ENCODE results near the gene FARS2.
"Not testable (repeated sequence)": the region's sequence is repeated elsewhere in the genome, so short reads cannot be mapped to it uniquely, and the experiment has no call there.

Gene FARS2

DNA sequence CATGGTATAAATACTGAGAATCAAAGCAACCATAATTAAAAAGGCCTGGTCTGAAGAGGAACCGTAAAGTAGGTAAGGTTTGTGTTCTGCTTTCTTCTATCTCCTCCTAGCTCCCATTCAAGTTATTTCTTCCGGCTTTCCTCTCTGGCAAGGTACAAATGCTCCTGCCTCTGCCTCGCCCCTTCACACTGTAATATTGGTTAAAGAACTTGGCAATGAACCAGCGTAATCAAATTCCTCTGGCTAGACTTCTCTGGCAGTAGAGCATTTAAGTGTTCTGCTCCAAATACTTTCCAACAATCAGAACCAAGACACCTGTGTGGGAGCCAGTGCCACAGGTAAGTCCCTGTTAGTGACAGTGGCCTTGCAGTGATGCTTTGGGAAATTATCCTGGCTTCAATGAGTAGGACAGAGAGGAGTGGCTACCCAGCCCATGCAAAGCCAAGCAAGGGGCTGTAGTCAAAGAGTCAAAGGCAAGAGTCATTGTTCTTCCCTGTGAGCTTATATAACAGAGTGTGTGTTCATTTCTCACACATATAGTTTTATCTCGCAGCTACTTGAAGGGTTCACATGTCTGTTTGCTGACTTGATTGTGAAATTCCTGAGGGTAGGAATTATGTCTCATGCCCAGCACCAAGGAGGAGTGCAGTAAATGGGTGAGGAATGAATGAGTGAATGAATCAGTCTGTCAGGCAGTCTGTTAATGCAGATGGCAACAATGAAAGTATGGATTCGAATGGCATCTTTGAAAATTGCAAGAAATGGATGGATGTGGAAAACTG, 416.1 kb downstream of the FARS2 start:
- Histone ChIP-seq H3K4me1 (ENCODE audit: control extremely low read depth in 1 of 4, control insufficient read depth in 4 of 4, insufficient read depth in 4 of 4, low read length in 3 of 4) (peaks cover 0 to 11% (median 5%) of the 10 kb centered on the region in 4 experiments), H3K27ac (ENCODE audit: insufficient read depth in 1 of 2, low read depth in 1 of 2, low read length in 2 of 2, poor library complexity in 1 of 2, severe bottlenecking in 2 of 2) (no peak overlapping the region), H3K36me3 (ENCODE audit: control insufficient read depth in 4 of 4, insufficient read depth in 4 of 4, low read length in 3 of 4) (no peaks in the 10 kb centered on the region), H3K27me3 (replicated peaks in 2 of 5; ENCODE audit: control insufficient read depth in 4 of 5, insufficient read depth in 5 of 5, low read length in 4 of 5) (no peaks in the 10 kb centered on the region), H3K9me3 (ENCODE audit: control extremely low read depth in 1 of 5, control insufficient read depth in 4 of 5, insufficient read depth in 2 of 5, low read depth in 1 of 5, low read length in 4 of 5) (no peaks in the 10 kb centered on the region), H3K4me3 (ENCODE audit: control insufficient read depth in 1 of 7, extremely low read depth in 1 of 7, insufficient read depth in 4 of 7, low read depth in 2 of 7, low read length in 6 of 7) (no peak overlapping the region)
- ChIA-PET POLR2A (no interaction called here), CTCF (no interaction called here)
- WGBS (ENCODE audit: insufficient coverage) = 93% methylated on average over 5 of the region's 6 CpGs
- DNase-seq = no peak

DNA sequence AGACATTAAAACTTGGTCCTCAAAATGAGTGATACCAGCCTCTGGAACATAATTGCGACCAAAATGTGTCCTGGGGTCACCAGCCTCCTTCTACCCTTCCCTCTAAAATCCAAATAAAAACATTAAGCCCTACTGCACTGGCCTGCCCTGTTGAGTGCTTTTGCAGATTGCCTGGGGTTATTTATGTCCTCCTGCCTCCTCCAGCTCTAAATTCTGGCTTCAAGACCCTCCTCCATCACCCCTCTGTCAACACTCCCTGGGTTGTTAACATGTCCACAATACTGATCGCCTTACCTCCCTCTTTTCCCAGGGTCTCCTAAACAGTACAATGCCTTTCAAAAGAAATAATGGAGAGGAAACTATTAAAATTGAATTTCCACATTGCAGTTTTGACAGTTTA, 418.0 kb downstream of the FARS2 start:
- Histone ChIP-seq H3K27me3 (replicated peaks in 2 of 5; ENCODE audit: control insufficient read depth in 4 of 5, insufficient read depth in 5 of 5, low read length in 4 of 5) (no peaks in the 10 kb centered on the region), H3K9me3 (ENCODE audit: control extremely low read depth in 1 of 5, control insufficient read depth in 4 of 5, insufficient read depth in 2 of 5, low read depth in 1 of 5, low read length in 4 of 5) (no peaks in the 10 kb centered on the region), H3K4me3 (ENCODE audit: control insufficient read depth in 1 of 7, extremely low read depth in 1 of 7, insufficient read depth in 4 of 7, low read depth in 2 of 7, low read length in 6 of 7) (no peak overlapping the region), H3K4me1 (ENCODE audit: control extremely low read depth in 1 of 4, control insufficient read depth in 4 of 4, insufficient read depth in 4 of 4, low read length in 3 of 4) (no peaks in the 10 kb centered on the region), H3K36me3 (ENCODE audit: control insufficient read depth in 4 of 4, insufficient read depth in 4 of 4, low read length in 3 of 4) (no peaks in the 10 kb centered on the region), H3K27ac (ENCODE audit: insufficient read depth in 1 of 2, low read depth in 1 of 2, low read length in 2 of 2, poor library complexity in 1 of 2, severe bottlenecking in 2 of 2) (no peak overlapping the region)
- WGBS (ENCODE audit: insufficient coverage) = 92% methylated on average over 2 of the region's 2 CpGs
- CTCF ChIA-PET = interaction anchor here (0.8 kb wide), 1 partner anchor 20 kb away, joined by 3 read pairs; no protein-coding TSS in a partner anchor
- DNase-seq = no peak
- POLR2A ChIA-PET = no interaction called here

DNA sequence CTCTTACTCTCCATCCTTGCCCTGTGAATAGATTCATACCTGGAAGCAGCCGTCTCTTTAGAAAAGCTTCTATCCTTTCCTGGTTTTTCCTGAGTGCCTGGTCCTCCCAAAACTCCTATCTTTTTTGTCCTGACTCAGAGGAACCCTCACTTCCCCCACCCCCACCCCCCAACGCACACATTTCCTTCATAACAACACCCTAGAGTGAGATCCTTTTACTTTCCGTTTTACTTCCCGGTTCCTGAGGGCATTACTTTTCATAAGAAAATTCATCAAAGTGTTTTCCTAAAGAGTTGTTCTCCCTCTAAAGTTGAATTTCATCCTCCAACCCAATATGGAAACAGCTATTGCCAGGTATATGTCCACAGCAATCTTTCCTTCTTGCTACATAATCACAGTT, 418.4 kb downstream of the FARS2 start:
- Histone ChIP-seq H3K4me3 (ENCODE audit: control insufficient read depth in 1 of 7, extremely low read depth in 1 of 7, insufficient read depth in 4 of 7, low read depth in 2 of 7, low read length in 6 of 7) (no peak overlapping the region), H3K27ac (ENCODE audit: insufficient read depth in 1 of 2, low read depth in 1 of 2, low read length in 2 of 2, poor library complexity in 1 of 2, severe bottlenecking in 2 of 2) (no peak overlapping the region), H3K9me3 (ENCODE audit: control extremely low read depth in 1 of 5, control insufficient read depth in 4 of 5, insufficient read depth in 2 of 5, low read depth in 1 of 5, low read length in 4 of 5) (no peaks in the 10 kb centered on the region), H3K27me3 (replicated peaks in 2 of 5; ENCODE audit: control insufficient read depth in 4 of 5, insufficient read depth in 5 of 5, low read length in 4 of 5) (no peaks in the 10 kb centered on the region), H3K4me1 (ENCODE audit: control extremely low read depth in 1 of 4, control insufficient read depth in 4 of 4, insufficient read depth in 4 of 4, low read length in 3 of 4) (no peaks in the 10 kb centered on the region), H3K36me3 (ENCODE audit: control insufficient read depth in 4 of 4, insufficient read depth in 4 of 4, low read length in 3 of 4) (no peaks in the 10 kb centered on the region)
- WGBS (ENCODE audit: insufficient coverage) = 56% methylated on average over 3 of the region's 4 CpGs
- no peak for DNase-seq
- CTCF ChIA-PET = interaction anchor here (0.8 kb wide), 1 partner anchor 20 kb away, joined by 3 read pairs; no protein-coding TSS in a partner anchor
- POLR2A ChIA-PET = interaction anchor here (0.5 kb wide), 1 partner anchor 701 kb away, joined by 3 read pairs; no protein-coding TSS in a partner anchor

DNA sequence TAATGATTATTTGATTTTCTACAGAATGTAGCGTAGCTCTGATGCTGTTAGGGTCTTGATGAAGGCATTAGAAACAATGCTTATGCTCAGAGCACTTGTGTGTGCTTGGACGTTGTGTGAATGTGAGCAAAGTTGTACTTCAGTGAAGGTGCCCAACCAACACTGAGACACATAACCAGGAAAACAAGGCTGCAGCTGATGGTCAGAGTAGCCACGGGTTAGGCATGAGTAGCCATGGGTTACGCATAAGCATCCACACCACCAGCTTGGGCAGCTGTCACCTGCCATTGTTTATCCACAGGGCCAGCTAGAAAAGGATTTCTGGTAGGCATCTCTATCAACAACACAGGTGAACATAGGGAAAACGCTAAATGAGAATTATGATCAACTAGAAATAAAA, 418.8 kb downstream of the FARS2 start:
- no peak for DNase-seq
- 86% methylated on average over 3 of the region's 5 CpGs for WGBS (ENCODE audit: insufficient coverage)
- Histone ChIP-seq H3K4me1 (ENCODE audit: control extremely low read depth in 1 of 4, control insufficient read depth in 4 of 4, insufficient read depth in 4 of 4, low read length in 3 of 4) (no peaks in the 10 kb centered on the region), H3K27ac (ENCODE audit: insufficient read depth in 1 of 2, low read depth in 1 of 2, low read length in 2 of 2, poor library complexity in 1 of 2, severe bottlenecking in 2 of 2) (no peak overlapping the region), H3K9me3 (ENCODE audit: control extremely low read depth in 1 of 5, control insufficient read depth in 4 of 5, insufficient read depth in 2 of 5, low read depth in 1 of 5, low read length in 4 of 5) (no peaks in the 10 kb centered on the region), H3K36me3 (ENCODE audit: control insufficient read depth in 4 of 4, insufficient read depth in 4 of 4, low read length in 3 of 4) (no peaks in the 10 kb centered on the region), H3K4me3 (ENCODE audit: control insufficient read depth in 1 of 7, extremely low read depth in 1 of 7, insufficient read depth in 4 of 7, low read depth in 2 of 7, low read length in 6 of 7) (no peak overlapping the region), H3K27me3 (replicated peaks in 2 of 5; ENCODE audit: control insufficient read depth in 4 of 5, insufficient read depth in 5 of 5, low read length in 4 of 5) (no peaks in the 10 kb centered on the region)
- ChIA-PET POLR2A (interaction anchor here (0.5 kb wide), 1 partner anchor 702 kb away, joined by 3 read pairs; no protein-coding TSS in a partner anchor), CTCF (interaction anchor here (0.7 kb wide), 1 partner anchor 29 kb away, joined by 3 read pairs; no protein-coding TSS in a partner anchor)

DNA sequence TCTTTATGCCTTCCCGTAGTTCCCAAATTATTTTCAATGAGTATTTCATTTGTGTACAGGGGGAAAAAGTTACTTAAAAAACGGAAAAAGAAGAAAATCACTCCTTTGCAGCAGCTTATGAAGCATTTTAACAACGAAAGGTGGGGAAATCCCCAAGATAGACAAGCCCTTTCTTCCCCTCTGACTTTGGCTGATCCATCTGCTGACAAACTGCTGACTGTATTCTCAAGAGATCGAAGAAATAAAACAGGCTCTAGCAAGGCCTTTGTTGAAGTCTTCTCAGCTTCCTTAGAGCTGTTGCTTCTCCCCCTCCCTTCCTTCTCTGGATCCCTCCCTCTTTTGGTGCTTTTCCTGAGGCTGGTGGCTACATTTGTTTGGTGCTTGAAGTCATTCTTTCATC, 420.2 kb downstream of the FARS2 start:
- DNase-seq = peak in 2 of 3 donors; percentile 29 to 54
- Histone ChIP-seq H3K4me3 (ENCODE audit: control insufficient read depth in 1 of 7, extremely low read depth in 1 of 7, insufficient read depth in 4 of 7, low read depth in 2 of 7, low read length in 6 of 7) (no peak overlapping the region), H3K27ac (ENCODE audit: insufficient read depth in 1 of 2, low read depth in 1 of 2, low read length in 2 of 2, poor library complexity in 1 of 2, severe bottlenecking in 2 of 2) (no peak overlapping the region), H3K4me1 (ENCODE audit: control extremely low read depth in 1 of 4, control insufficient read depth in 4 of 4, insufficient read depth in 4 of 4, low read length in 3 of 4) (no peaks in the 10 kb centered on the region), H3K27me3 (replicated peaks in 2 of 5; ENCODE audit: control insufficient read depth in 4 of 5, insufficient read depth in 5 of 5, low read length in 4 of 5) (no peaks in the 10 kb centered on the region), H3K9me3 (ENCODE audit: control extremely low read depth in 1 of 5, control insufficient read depth in 4 of 5, insufficient read depth in 2 of 5, low read depth in 1 of 5, low read length in 4 of 5) (no peaks in the 10 kb centered on the region), H3K36me3 (ENCODE audit: control insufficient read depth in 4 of 4, insufficient read depth in 4 of 4, low read length in 3 of 4) (no peaks in the 10 kb centered on the region)
- POLR2A ChIA-PET = no interaction called here
- CTCF ChIA-PET = no interaction called here
- WGBS (ENCODE audit: insufficient coverage) = 94% methylated on average over 3 of the region's 4 CpGs

DNA sequence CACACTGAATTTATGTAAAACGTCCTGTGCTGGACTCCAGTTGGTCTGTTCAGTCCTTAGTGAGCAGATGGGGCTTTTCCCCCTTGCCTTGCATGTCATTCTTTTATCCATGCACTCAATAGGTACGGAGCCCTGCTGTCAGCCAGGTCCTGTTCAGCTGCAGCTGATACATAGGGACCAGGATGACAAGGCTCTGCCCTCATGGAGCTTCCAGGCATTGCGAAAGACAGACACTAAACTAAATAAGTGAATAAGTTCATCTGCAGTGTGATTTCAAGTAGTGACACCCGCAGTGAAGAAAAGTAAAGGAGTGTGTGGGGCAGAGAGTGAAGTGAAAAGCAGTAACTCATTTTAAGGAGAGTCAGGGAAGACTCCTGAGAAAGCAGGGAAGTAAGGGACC, 421.2 kb downstream of the FARS2 start:
- ChIA-PET POLR2A (interaction anchor here (0.6 kb wide), 1 partner anchor 1170 kb away, joined by 3 read pairs; no protein-coding TSS in a partner anchor), CTCF (no interaction called here)
- no peaks in the 10 kb centered on the region for H3K27me3 ChIP-seq (replicated peaks in 2 of 5; ENCODE audit: control insufficient read depth in 4 of 5, insufficient read depth in 5 of 5, low read length in 4 of 5)
- 100% methylated on average over 3 of the region's 4 CpGs for WGBS (ENCODE audit: insufficient coverage)
- H3K4me1 ChIP-seq (ENCODE audit: control extremely low read depth in 1 of 4, control insufficient read depth in 4 of 4, insufficient read depth in 4 of 4, low read length in 3 of 4) = no peaks in the 10 kb centered on the region
- no peak overlapping the region for H3K27ac ChIP-seq (ENCODE audit: insufficient read depth in 1 of 2, low read depth in 1 of 2, low read length in 2 of 2, poor library complexity in 1 of 2, severe bottlenecking in 2 of 2)
- H3K9me3 ChIP-seq (ENCODE audit: control extremely low read depth in 1 of 5, control insufficient read depth in 4 of 5, insufficient read depth in 2 of 5, low read depth in 1 of 5, low read length in 4 of 5) = no peaks in the 10 kb centered on the region
- no peaks in the 10 kb centered on the region for H3K36me3 ChIP-seq (ENCODE audit: control insufficient read depth in 4 of 4, insufficient read depth in 4 of 4, low read length in 3 of 4)
- no peak overlapping the region for H3K4me3 ChIP-seq (ENCODE audit: control insufficient read depth in 1 of 7, extremely low read depth in 1 of 7, insufficient read depth in 4 of 7, low read depth in 2 of 7, low read length in 6 of 7)
- no peak for DNase-seq

DNA sequence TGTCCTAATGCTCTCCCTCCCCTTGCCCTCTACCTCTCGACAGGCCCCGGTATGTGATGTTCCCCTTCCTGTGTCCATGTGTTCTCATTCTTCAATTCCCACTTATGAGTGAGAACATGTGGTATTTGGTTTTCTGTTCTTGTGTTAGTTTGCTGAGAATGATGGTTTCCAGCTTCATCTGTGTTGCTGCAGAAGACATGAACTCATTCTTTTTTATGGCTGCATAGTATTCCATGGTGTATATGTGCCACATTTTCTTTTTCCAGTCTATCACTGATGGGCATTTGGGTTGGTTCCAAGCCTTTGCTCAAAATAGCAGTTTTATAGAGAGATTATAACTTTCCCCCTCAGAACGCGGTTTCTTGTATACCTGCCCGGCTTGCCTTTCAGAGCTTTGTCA, 422.4 kb downstream of the FARS2 start:
- H3K4me1 ChIP-seq (ENCODE audit: control extremely low read depth in 1 of 4, control insufficient read depth in 4 of 4, insufficient read depth in 4 of 4, low read length in 3 of 4); H3K9me3 ChIP-seq (ENCODE audit: control extremely low read depth in 1 of 5, control insufficient read depth in 4 of 5, insufficient read depth in 2 of 5, low read depth in 1 of 5, low read length in 4 of 5); CTCF ChIA-PET; H3K27ac ChIP-seq (ENCODE audit: insufficient read depth in 1 of 2, low read depth in 1 of 2, low read length in 2 of 2, poor library complexity in 1 of 2, severe bottlenecking in 2 of 2); H3K36me3 ChIP-seq (ENCODE audit: control insufficient read depth in 4 of 4, insufficient read depth in 4 of 4, low read length in 3 of 4); DNase-seq; H3K4me3 ChIP-seq (ENCODE audit: control insufficient read depth in 1 of 7, extremely low read depth in 1 of 7, insufficient read depth in 4 of 7, low read depth in 2 of 7, low read length in 6 of 7); POLR2A ChIA-PET; H3K27me3 ChIP-seq (replicated peaks in 2 of 5; ENCODE audit: control insufficient read depth in 4 of 5, insufficient read depth in 5 of 5, low read length in 4 of 5): not testable (repeated sequence)
- WGBS (ENCODE audit: insufficient coverage) = 67% methylated on average over 3 of the region's 5 CpGs
